Large intestine (tissue), 12 donors: ENCODE data around the gene MAP7D3. TPM values are rescaled to one million over a fixed set of nuclear protein-coding genes. Genes with fewer than 3 reads are reported as not detected.
"Not testable (repeated sequence)": the region's sequence is repeated elsewhere in the genome, so short reads cannot be mapped to it uniquely, and the experiment has no call there.

Experiments
- DNase-seq, 2 donors: peaks; one replicate each; pipeline versions ENCODE4 v3.0.0 to v3.0.0-alpha.2; 2013
- H3K27ac ChIP-seq: one replicate; pipeline ENCODE4 v1.5.1; 2013; ENCODE audit warnings: low read length
- H3K27me3 ChIP-seq: 2 replicates; pipeline ENCODE4 v1.6.1; 2013; ENCODE audit warnings: low read length; ENCODE audit not compliant: control insufficient read depth, insufficient read depth
- H3K36me3 ChIP-seq: 2 replicates; pipeline ENCODE4 v1.6.1; 2013; ENCODE audit warnings: low read length; ENCODE audit not compliant: control insufficient read depth, insufficient read depth
- H3K4me1 ChIP-seq: one replicate; pipeline ENCODE4 v1.6.1; 2013; ENCODE audit warnings: low read length; ENCODE audit not compliant: control insufficient read depth, insufficient read depth
- H3K4me3 ChIP-seq: one replicate; pipeline ENCODE4 v1.5.1; 2013; ENCODE audit warnings: low read length
- H3K9me3 ChIP-seq: one replicate; pipeline ENCODE4 v1.6.1; 2013; ENCODE audit warnings: mild to moderate bottlenecking, low read depth, low read length, moderate library complexity; ENCODE audit not compliant: control insufficient read depth
- WGBS: methylation state at CpG from one replicate; pipeline ENCODE4 v1.1.5; 2013; ENCODE audit warnings: low lambda C conversion rate; ENCODE audit not compliant: insufficient coverage; 5-methylcytosine and 5-hydroxymethylcytosine counted together
- long read RNA-seq, 11 donors: transcript quantifications; one replicate each; lab custom pipeline, GENCODE V29; 2026
- polyA plus RNA-seq: library from polyadenylated mRNA; unstranded; fragments of 120-200 nt; gene quantifications from one replicate; pipeline ENCODE4 v1.2.1, GENCODE V29; 2013

MAP7D3 gene
- 5.5 TPM for polyA plus RNA-seq
- long read RNA-seq, donor 1 = 0 reads
- long read RNA-seq, donor 2 = 0 reads
- long read RNA-seq, donor 3 = 0 reads
- long read RNA-seq, donor 4 = 0 reads
- long read RNA-seq, donor 5, full-length matches to known transcripts = 1 of 1 reads
- long read RNA-seq, donor 5, partial matches to known transcripts = 0 of 1 reads
- long read RNA-seq, donor 5, other reads (novel, unspliced or antisense) = 0 of 1 reads
- long read RNA-seq, donor 6 = 0 reads
- long read RNA-seq, donor 7 = 0 reads
- long read RNA-seq, donor 8, full-length matches to known transcripts = 2 of 2 reads
- long read RNA-seq, donor 8, partial matches to known transcripts = 0 of 2 reads
- long read RNA-seq, donor 8, other reads (novel, unspliced or antisense) = 0 of 2 reads
- long read RNA-seq, donor 9 = 0 reads
- long read RNA-seq, donor 10 = 0 reads
- long read RNA-seq, donor 11 = 0 reads

DNA sequence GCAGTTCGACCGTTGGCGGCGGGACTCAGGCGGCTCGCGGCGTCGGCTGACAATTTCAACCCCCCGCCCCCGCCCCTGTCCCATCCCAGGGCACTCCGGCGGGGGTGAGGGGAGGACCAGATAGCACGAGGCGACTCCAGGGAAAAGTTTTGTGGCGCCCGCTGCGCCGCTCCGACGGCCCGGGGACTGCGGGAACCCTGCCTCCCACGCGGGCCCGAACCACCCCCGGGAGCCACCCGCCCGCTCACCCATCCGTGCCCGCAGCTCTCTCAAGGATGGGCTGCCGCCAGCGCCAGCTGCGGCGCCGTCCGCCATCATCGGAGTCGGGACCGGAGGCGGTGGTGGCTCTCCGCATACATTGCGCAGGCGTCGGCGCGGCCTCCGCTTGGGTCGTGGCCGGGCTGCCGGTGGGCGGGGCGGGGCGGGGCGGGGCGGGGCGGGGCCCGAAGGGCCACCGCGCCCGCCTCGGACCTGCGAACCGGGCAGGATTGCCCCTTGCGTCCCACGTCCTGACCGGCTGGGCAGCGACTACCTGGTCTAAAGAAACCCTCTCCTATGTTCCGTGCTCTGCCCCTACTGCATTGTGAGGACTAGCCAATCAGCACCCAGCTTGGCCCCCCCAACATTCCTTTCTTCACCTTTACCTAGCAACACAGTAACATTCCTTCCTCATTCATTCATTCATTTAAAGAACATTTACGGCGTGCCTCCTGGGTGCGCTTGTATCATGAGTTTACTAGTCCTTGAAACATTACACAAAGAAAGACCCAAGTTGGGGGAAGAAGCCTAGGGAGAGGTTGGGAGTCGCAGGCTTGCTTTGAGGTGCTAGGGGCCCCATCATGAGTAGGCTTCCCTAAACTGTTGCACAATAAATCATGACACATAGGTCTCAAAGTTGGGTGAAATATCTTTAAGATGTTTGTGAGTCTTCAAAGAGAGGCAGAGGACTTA, at the start of gene MAP7D3:
TSS of gene MAP7D3 (minus strand) at position 360 of the 951 bp plus-strand sequence. CDS start at position 318, 42 bp downstream.
- no peaks in the 10 kb centered on the region for H3K9me3 ChIP-seq
- no peaks in the 10 kb centered on the region for H3K36me3 ChIP-seq
- H3K4me1 ChIP-seq = no peaks in the 10 kb centered on the region
- peak within 1 kb of the TSS; percentile 46 for H3K4me3 ChIP-seq
- no CpG with 5 or more reads among the region's 73 CpGs for WGBS
- peak; percentile 41 to 53 for DNase-seq
- peaks cover 14% of the 10 kb centered on the region for H3K27me3 ChIP-seq
- no peak within 1 kb of the TSS for H3K27ac ChIP-seq

GRCh38 chrX:136300721-136301120, 49.5 kb upstream of the MAP7D3 start, which contains the start of gene ADGRG4:
TSS of gene ADGRG4 (plus strand) at chrX:136300963. CDS start at chrX:136308778, 7,815 bp downstream.
- DNase-seq, H3K4me3 ChIP-seq, H3K27ac ChIP-seq, H3K9me3 ChIP-seq, H3K36me3 ChIP-seq, H3K27me3 ChIP-seq, H3K4me1 ChIP-seq: not testable (repeated sequence)
- no CpG with 5 or more reads among the region's 4 CpGs for WGBS

GRCh38 chrX:136295380-136295779, 44.2 kb upstream of the MAP7D3 start:
- no peaks in the 10 kb centered on the region for H3K9me3 ChIP-seq
- no peaks in the 10 kb centered on the region for H3K27me3 ChIP-seq
- no peaks in the 10 kb centered on the region for H3K4me1 ChIP-seq
- H3K4me3 ChIP-seq = no peak overlapping the region
- no CpG with 5 or more reads among the region's 8 CpGs for WGBS
- no peak overlapping the region for H3K27ac ChIP-seq
- H3K36me3 ChIP-seq = no peaks in the 10 kb centered on the region
- no peak for DNase-seq

GRCh38 chrX:136292656-136293055, 41.5 kb upstream of the MAP7D3 start:
- Histone ChIP-seq H3K9me3 (no peaks in the 10 kb centered on the region), H3K27me3 (no peaks in the 10 kb centered on the region), H3K4me3 (no peak overlapping the region), H3K36me3 (no peaks in the 10 kb centered on the region), H3K27ac (no peak overlapping the region), H3K4me1 (no peaks in the 10 kb centered on the region)
- no peak for DNase-seq
- WGBS = no CpG with 5 or more reads among the region's 2 CpGs

DNA sequence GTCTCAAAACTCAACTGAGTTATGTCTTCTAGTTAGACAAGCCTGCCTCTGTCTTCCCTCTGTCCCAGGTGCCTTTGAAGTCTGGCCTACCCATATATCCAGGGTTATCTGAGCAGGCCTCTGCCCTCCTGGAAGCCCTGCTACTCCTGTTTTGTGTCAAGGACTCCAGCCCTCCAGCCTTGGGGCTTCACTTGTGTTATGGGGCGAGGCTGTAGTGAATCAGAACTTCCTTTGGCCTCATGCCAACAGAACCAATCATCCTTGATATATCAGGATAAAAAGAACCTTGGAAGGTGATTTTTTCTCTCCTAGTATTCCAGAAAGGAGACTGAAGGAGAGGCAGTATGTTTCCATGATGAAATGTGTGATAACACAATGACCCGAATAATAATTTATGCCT, 40.6 kb upstream of the MAP7D3 start:
- no peaks in the 10 kb centered on the region for H3K27me3 ChIP-seq
- no peak for DNase-seq
- H3K4me1 ChIP-seq = no peaks in the 10 kb centered on the region
- H3K9me3 ChIP-seq = no peaks in the 10 kb centered on the region
- no peak overlapping the region for H3K4me3 ChIP-seq
- no peak overlapping the region for H3K27ac ChIP-seq
- H3K36me3 ChIP-seq = no peaks in the 10 kb centered on the region
- WGBS = no CpG with 5 or more reads among the region's 2 CpGs

GRCh38 chrX:136286375-136286774, 35.2 kb upstream of the MAP7D3 start:
- not testable (repeated sequence) for DNase-seq, H3K36me3 ChIP-seq, H3K4me3 ChIP-seq, H3K9me3 ChIP-seq, H3K27me3 ChIP-seq, H3K27ac ChIP-seq, H3K4me1 ChIP-seq
- no CpG with 5 or more reads among the region's 5 CpGs for WGBS

DNA sequence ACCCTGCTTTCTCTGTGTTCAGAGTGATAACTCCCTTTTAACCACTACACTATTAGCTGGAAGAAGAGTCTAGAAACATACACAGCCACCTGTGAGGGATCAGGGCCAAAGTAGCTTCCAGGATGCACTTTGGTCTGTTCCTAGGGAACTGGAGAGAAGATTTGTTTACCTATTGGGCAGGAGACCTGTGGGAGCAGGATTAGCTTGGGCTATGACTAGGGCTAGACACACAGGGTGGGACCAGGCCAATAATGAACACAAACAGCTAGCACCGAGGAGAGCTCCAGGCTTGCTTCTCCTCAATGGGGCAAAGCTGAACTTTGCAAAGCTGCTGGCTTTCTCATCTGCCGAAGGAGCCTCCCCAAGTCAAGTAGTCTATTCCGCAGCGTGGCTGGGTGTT, 24.4 kb upstream of the MAP7D3 start:
- Histone ChIP-seq H3K4me3 (no peak overlapping the region), H3K4me1 (no peaks in the 10 kb centered on the region), H3K9me3 (no peaks in the 10 kb centered on the region), H3K27ac (no peak overlapping the region), H3K27me3 (no peaks in the 10 kb centered on the region), H3K36me3 (no peaks in the 10 kb centered on the region)
- peak; percentile 33 to 62 for DNase-seq
- WGBS = no CpG with 5 or more reads among the region's 4 CpGs

- no peaks in the 10 kb centered on the region for H3K4me1 ChIP-seq
- no peaks in the 10 kb centered on the region for H3K27me3 ChIP-seq
- H3K36me3 ChIP-seq = no peaks in the 10 kb centered on the region
- WGBS = no CpG with 5 or more reads among the region's 1 CpG
- H3K9me3 ChIP-seq = no peaks in the 10 kb centered on the region
- H3K27ac ChIP-seq = no peak overlapping the region
- H3K4me3 ChIP-seq = no peak overlapping the region
- DNase-seq = peak in 1 of 2 donors; percentile 47
These were observed 22.8 kb upstream of the MAP7D3 start for GRCh38 chrX:136273986-136274385.

GRCh38 chrX:136272325-136272724, 21.1 kb upstream of the MAP7D3 start:
- Histone ChIP-seq H3K9me3 (no peaks in the 10 kb centered on the region), H3K36me3 (no peaks in the 10 kb centered on the region), H3K4me3 (no peak overlapping the region), H3K27me3 (no peaks in the 10 kb centered on the region), H3K27ac (no peak overlapping the region), H3K4me1 (no peaks in the 10 kb centered on the region)
- DNase-seq = no peak
- no CpG with 5 or more reads among the region's 1 CpG for WGBS

GRCh38 chrX:136271300-136271699, 20.1 kb upstream of the MAP7D3 start:
- H3K27ac ChIP-seq = no peak overlapping the region
- H3K36me3 ChIP-seq = no peaks in the 10 kb centered on the region
- WGBS = no CpG with 5 or more reads among the region's 1 CpG
- no peaks in the 10 kb centered on the region for H3K27me3 ChIP-seq
- no peaks in the 10 kb centered on the region for H3K9me3 ChIP-seq
- no peaks in the 10 kb centered on the region for H3K4me1 ChIP-seq
- H3K4me3 ChIP-seq = no peak overlapping the region
- DNase-seq = no peak
